Measurements from ENCODE around the gene ROBO1. TPM values are rescaled to one million over a fixed set of nuclear protein-coding genes. Genes with fewer than 3 reads are reported as not detected.

Gene ROBO1
- total RNA-seq, 1 experiment from 2014 or later = 3.2 TPM

- no peak for DNase-seq (ENCODE audit: extremely low read depth, low read depth)
These were observed 772.7 kb downstream of the ROBO1 start for GRCh38 chr3:78995087-78995486.

GRCh38 chr3:78994174-78995027 is 773.4 kb downstream of the ROBO1 start:
- no peak for DNase-seq (ENCODE audit: extremely low read depth, low read depth)

- no peak for DNase-seq (ENCODE audit: extremely low read depth, low read depth)
These were observed 774.4 kb downstream of the ROBO1 start for GRCh38 chr3:78993375-78993774.

DNA sequence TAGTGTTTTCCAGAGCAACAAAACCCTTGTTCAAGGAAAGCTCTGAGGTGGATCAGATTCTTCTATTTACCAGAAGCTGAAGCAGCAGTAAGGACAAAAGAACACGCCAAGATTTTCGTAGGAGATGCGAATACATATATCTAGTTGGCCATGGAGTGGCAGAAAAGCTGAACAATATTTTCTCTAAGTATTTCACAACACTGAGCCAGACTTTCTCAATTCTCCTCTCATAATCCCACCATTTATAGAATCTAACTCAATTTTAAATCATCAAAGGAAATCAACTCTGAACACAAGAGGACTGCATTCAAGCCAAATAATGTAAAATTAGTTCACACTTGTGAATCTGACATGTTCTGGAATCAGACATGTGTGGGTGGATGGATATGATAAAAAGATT is 775.0 kb downstream of the ROBO1 start:
- DNase-seq (ENCODE audit: extremely low read depth, low read depth) = no peak

DNA sequence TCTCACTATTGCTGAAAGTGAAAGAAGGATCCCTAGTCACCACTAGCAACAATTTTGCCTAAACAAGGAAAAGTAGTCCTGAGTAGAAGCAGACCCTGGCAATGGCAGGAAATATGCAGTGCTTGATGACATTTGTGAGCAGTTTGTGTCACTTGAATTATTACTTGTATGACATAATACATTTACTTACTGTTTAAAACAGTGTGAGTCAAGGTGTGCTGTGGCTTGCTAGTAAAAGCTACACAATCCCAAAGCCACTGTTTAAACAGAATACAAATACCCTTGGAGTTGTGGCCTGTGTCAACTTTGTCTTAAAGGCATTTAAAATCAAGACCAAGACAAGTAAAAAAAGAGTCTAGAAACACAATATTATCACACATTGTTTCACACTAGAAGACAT is 775.4 kb downstream of the ROBO1 start:
- DNase-seq (ENCODE audit: extremely low read depth, low read depth) = no peak

DNA sequence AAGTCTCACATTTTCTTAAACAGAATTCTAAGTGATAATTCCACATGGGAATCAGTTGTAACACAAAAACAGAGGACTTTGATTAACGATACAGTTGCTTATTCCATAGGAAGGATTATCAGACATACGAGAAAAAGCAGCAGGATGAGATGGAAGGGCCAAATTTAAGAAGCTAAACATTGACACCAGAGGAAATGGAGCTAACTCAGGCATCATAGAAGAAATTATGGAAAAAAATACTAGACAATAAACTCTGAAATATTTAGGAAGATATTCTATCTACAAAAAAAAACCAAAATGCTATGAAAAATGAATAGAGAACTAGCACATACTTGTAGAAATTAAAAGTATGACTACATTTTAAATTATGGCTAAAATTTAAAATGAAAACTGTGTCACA is 776.1 kb downstream of the ROBO1 start:
- DNase-seq (ENCODE audit: extremely low read depth, low read depth) = no peak

- no peak for DNase-seq (ENCODE audit: extremely low read depth, low read depth)
These were observed 777.6 kb downstream of the ROBO1 start for GRCh38 chr3:78990156-78990555.

GRCh38 chr3:78988324-78988723 is 779.5 kb downstream of the ROBO1 start:
- no peak for DNase-seq (ENCODE audit: extremely low read depth, low read depth)

- no peak for DNase-seq (ENCODE audit: extremely low read depth, low read depth)
These were observed 781.2 kb downstream of the ROBO1 start for GRCh38 chr3:78986416-78987101.

DNA sequence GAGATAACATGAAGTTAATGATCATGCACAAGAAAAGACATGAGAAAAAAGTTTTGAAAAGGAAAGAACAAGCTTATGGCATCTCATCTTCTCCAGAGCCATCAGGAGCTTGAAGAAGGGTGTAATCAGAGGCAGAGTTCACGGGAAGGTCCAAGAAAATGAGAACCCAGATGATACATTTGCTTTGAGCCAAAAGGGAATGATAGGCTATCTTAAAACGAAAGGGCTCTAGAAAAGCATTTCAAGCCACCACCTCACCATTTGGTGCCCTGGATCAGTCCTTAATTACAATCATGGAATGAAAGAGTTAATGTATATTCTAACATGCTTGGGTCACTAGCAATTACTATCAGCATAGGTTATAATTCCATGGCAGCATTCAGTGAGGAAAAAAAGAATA is 781.8 kb downstream of the ROBO1 start:
- no peak for DNase-seq (ENCODE audit: extremely low read depth, low read depth)

DNA sequence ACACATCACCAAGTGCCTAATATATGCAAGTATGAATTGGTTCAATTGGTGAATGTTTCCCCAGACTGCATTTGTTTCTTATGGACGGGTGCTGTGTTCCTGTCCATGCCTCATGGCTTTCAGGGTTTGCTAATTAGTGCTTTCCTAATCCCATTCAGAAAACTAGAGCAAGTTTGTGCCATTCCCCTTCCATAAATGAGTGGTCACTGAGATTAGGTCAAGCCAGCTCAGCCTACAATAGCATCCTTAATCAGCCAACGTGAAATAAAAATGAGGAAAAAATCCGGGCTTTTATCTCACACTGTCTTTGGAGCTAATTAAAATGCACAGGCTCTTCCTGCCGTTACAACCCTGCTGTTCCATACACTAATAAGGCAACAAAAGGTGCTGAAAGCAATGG is 788.8 kb downstream of the ROBO1 start:
- no peak for DNase-seq (ENCODE audit: extremely low read depth, low read depth)

GRCh38 chr3:78978037-78978436 is 789.8 kb downstream of the ROBO1 start:
- DNase-seq (ENCODE audit: extremely low read depth, low read depth) = no peak

DNA sequence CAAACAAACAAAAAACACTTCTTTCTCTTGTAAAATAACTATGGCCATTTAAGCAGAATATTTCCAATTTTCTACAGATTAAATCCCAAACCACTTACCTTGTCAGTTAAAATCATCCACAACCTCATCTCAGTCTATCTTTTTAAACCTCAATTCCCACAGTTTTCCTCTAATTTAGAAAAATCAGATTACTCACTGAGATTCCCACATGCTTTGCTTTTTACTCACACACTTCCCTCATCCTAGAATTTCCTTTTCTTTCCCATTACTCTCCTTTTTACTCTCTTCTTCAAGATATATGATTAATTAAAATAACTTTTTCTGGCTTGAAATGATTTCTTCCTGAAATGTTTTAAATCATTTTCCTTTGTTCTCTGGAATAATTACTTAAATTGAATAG is 790.7 kb downstream of the ROBO1 start:
- DNase-seq (ENCODE audit: extremely low read depth, low read depth) = no peak

GRCh38 chr3:78976200-78976599 is 791.6 kb downstream of the ROBO1 start:
- DNase-seq (ENCODE audit: extremely low read depth, low read depth) = no peak

DNA sequence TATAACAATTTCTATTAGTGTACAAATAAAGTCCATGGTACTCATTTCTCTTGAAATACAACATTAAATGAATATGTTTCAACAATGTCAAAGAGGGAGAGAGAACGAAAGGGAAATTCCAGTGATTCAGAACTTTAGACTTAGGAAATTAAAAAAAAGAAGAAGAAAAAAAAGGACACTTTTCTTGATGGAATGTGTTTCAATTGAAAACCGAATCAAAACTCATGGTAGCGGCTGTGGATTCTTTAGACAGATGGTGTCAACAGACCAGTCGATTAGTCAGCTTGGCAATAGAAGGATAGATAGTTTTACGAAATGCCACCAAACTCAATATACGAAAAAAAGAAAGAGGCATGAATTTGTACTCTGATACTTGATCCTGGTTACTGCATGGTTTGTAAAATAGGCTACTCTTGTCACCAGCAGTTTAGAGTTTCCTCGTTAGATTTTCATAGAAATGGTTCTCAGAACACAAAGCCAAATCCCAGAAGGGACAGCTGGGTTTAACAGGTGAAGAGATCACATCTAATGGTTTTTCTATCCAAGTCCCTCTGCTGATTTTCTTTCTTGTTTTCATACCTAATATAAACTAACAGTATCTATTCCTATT is 793.5 kb downstream of the ROBO1 start:
- DNase-seq (ENCODE audit: extremely low read depth, low read depth) = no peak

DNA sequence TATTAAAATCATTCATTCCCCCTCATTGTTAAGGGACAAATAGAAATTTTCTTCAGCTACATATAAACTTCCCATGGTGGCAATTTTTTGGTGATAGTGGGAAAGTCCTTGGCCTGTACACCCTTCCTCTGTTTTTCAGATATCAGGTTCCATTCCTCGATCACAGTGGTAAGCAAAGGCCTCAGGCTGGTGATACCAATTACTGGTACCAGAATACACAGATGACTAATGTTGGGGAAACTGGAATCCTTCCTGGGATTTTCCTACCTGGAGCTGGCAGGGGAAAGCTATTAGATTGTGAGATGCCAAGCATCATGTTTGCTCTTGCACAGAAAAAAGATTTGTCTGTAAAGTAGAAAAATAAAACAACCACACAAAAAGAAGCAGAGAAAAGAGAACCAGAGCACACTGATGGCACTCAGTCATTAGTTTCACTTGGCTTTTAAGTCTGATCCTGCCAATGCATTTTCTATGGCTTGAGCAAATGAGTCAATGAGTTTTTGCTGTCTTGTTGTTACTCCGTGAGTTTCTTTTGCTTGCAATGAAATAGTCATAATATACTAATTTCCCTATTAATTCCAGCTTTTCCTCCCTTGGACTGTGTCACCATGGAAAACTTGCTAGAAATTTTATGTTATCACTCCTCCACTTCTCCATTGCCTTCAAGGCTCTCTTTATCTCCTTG is 795.0 kb downstream of the ROBO1 start:
- no peak for DNase-seq (ENCODE audit: extremely low read depth, low read depth)

DNA sequence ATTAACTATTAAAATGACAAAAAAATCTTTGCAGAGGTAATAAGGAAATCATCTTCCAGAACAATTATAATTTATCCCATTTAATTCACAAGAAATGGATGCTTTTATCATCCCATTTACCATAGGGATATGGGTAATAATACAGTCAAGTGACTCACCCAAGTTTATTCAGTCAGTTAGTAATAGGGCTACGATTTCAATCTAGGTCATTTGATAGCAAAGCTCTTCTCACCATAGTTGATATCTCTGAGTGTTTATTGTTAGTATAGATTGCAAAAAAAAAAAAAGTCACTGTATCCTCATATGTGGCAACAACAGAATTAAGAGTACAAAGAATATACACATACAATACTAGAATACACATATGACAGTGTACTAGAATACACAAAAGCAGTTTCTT is 797.1 kb downstream of the ROBO1 start:
- no peak for DNase-seq (ENCODE audit: extremely low read depth, low read depth)

GRCh38 chr3:78969483-78969882 is 798.3 kb downstream of the ROBO1 start:
- no peak for DNase-seq (ENCODE audit: extremely low read depth, low read depth)

DNA sequence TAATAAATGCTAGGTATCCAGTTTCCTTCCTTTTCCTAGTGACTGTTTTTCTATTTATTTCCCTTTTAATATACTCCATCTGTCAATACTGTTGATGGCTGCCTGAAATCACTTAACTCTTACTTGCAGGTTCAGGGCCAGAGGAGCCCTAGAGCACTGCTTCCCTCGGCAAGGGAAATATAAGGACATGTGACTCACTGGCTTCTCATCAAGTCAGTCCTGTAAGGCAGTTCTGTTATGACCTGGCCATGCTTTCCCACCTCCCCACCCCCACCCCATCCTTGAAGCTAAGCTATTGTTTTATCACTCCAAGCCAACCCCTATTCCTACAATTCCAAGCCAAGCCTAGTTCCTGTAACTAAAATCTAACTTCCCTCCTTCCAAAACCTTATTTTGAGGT is 800.7 kb downstream of the ROBO1 start:
- no peak for DNase-seq (ENCODE audit: extremely low read depth, low read depth)

DNA sequence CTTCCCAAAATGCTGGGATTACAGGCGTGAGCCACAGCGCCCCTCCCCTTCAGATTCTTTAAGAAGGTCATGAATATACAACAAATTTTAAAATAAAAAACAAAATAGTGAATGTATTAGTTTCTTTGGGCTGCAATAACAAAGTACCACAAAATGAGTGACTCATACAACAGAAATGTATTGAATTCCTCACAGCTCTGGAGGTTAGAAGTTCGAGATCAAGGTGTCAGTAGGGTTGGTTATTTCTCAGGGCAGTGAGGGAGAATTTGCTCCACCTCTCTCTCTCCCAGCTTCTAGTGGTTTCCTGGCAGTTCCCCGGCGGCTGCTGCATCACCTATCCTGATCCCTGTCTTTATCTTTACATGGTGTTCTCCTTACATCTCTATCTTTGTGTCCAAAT is 804.0 kb downstream of the ROBO1 start:
- DNase-seq (ENCODE audit: extremely low read depth, low read depth) = no peak

- DNase-seq (ENCODE audit: extremely low read depth, low read depth) = no peak
These were observed 810.3 kb downstream of the ROBO1 start for GRCh38 chr3:78957456-78957855.

Measured in NCI-H460 (cell line).